Measurements from ENCODE around the gene CACNA1C.
A peak's percentile ranks its signal among the peaks of the same experiment; 100 is the strongest.

Gene CACNA1C

DNA sequence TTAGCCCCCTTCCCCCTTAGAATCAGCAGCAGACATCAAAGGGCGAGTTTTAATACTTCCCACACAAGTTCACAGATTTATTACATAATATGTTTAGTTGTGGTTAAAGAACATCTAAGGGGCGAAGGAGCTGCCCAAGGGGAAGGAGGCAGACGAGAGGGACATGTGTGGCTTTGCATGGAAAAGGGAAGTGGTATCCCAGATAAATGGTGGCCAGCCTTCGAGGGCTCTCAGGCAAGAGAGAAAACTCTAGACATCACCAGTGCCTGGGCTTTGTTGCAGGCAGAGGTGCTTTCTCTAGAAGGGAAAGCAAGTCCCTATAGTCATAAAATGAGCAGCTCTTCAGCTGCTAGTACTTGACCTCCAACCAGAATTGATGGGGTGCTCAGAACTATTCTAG is 121.2 kb downstream of the CACNA1C start:
- no peak for DNase-seq

DNA sequence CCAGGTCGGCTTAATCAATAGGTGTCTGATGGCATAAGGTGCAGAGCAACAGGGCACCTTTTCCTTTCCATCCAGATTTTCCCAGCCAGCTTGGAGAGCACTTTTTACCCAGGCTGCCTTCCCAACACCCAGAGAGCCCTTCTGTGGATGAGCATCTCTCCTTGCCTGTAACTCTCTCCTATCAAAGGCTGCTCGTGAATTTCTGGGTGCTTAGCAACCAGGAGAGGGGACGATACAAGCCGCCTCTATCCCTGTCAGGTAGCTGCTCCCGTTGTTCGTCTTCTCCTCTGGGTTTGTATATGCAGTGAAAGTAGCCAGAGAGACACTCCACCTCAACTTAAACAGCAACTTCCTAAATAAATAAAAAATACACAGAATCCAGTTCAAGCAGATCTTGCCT is 124.2 kb downstream of the CACNA1C start:
- DNase-seq = no peak

DNA sequence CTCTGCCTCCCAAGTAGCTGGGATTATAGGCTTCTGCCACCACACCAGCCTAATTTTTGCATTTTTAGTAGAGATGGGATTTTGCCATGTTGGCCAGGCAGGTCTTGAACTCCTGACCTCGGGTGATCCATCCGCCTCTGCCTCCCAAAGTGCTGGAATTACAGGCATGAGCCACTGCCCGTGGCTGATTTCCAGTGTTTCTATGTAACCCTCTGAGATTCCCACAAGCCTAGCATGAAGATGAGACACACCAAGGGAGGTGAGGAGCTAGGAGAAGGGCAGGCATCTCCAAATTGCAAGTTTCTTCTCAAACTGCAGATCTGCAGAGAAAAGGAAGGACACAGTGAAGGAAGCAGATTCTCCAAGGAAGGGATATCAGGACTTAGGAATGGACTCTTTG is 125.0 kb downstream of the CACNA1C start:
- no peak for DNase-seq

DNA sequence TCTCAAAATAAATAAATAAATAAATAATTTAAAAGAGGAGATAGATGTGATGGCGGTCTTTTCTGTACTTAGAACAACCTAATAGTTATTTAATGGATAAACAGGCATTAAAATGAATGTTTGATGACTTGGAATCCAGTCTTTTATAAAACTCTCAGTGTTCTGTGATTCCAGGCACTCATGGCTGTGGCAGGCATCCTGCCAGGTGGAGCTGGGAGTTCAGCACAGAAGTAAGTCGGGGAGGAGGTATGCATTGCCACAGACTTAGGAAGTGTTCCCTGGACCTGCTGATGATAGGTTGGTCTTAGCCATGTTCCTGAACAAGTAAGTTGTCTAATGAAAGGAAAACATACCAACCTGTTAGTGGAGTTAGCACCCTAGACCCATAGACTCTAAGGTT is 126.3 kb downstream of the CACNA1C start:
- no peak for DNase-seq

DNA sequence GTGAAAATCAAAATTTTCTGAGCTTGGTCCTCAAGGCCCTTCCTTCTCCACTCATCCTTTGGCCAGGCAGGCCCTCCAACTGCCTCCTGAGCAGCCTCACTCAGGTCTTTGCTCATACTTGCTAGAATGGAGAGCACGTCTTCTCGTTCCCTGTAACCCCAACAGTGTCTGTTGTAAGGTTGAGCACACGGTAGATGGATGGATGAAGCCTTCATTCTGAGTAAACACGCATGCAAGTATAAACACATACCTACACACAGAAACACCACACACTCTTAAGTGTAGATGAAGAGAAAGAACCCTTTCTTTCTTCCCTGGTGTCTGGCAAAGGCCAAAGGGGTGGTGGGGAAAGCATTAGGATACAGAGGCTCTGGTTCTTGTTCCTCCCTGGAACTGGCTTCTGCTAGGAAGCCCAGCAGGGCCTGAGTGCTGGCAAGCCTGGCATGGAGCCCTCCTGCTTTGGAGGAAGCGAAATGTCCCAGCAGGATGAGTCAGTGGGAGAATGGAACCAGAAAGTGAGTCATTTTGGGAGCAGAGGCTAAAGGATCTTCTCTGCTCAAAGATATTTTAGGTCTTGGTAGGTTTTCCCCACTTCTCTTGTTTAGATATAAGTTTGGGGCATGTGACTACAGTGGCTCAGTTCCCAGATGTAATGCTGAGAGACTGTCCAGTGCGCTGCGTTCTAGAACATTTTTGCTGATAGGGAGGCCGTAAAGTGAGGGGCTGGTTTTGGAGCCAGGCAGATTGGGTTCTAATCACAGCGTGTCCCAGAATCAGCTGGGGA is 127.4 kb downstream of the CACNA1C start:
- peak; percentile 94 for DNase-seq

DNA sequence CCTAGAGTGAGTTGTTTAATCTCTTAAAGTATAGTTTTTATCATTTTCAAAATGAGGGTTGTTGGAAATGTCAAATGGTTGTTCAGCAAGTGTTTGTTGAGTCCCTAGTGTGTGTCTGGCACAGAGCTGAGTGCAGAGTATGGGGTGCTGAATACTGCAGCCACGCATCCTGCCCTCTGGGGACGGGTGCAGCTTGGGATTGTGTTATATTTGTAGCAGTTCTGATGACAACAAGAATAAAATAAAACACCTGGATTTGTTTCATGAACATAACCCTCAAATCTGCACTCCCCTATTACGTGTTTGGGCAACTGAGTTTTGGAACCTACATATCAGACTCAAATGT is 127.9 kb downstream of the CACNA1C start:
- DNase-seq = no peak

DNA sequence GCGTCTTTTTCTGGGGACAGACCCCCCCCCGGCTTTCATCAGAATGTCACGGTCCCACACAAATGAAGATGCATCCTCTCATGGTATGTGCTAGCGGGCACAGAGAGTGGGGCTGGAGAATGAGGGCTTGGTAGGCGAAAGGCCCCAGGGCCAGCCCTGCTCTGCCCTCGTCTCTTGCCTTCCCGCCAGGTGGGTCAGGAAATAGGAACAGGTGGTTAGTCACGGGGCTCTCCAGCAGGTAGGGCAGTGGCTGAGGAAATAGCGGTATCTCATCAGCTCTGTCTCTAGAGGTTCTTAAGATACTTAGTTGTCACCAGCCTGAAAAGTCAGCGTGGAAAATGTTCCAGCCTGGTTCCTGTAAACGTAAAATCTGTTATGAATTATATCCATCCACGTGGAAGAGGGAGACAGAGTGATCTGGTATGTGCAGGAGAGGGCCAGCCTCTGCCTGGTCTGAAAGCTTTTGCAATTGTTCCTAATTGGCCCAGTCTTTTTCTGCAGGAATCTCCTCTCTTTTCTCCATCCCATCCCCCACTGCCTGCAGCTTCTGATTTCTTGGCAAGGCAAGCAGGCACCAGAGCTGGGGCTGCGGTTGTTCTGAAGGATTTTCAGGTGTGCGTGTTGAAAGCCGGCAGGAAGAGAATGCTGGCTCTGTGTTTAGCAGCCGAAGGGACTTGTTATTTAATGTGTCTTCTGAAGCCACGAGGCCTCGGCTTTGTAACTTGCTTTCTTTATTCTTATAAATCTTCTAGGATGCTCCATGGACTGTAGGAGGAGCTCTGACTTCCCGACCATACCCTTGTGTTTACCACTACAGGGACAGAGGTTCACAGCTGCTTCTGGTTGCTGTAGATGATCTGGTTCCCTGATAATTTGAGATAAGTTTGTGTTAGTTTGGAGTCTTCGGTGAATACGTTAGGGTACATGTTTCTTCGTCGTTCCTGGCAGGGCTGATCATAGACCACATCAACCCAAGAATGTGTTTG is 131.1 kb downstream of the CACNA1C start:
- peak; percentile 91 for DNase-seq

DNA sequence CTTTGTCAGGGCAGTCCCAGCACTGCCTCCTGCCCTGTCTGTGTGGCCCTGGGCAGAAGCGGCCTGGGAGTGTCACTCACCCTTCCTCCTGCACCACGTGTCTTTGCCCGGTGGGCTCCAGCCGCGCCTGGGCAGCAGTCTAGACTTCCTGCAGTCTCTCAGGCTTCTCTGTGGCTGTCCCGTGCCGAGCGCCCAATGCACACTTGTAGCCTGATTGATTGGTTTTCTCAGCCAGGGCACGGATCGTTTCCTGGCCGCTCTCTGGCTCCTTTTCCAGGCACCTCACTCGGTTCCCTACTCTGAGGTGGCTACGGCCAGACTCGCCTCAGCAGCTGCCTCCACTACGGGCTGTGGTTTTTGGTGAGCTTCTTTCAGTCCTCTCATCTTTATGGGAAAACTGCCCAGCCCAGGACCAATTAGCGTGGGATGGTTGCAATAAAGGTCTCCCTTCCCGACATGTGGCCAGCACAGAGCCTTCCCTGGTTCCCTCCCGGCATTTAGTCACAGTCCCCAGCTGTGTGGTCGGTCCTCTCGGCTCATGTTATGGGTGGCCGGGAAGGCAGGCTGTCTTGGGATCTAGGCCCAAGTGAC is 133.1 kb downstream of the CACNA1C start:
- no peak for DNase-seq

DNA sequence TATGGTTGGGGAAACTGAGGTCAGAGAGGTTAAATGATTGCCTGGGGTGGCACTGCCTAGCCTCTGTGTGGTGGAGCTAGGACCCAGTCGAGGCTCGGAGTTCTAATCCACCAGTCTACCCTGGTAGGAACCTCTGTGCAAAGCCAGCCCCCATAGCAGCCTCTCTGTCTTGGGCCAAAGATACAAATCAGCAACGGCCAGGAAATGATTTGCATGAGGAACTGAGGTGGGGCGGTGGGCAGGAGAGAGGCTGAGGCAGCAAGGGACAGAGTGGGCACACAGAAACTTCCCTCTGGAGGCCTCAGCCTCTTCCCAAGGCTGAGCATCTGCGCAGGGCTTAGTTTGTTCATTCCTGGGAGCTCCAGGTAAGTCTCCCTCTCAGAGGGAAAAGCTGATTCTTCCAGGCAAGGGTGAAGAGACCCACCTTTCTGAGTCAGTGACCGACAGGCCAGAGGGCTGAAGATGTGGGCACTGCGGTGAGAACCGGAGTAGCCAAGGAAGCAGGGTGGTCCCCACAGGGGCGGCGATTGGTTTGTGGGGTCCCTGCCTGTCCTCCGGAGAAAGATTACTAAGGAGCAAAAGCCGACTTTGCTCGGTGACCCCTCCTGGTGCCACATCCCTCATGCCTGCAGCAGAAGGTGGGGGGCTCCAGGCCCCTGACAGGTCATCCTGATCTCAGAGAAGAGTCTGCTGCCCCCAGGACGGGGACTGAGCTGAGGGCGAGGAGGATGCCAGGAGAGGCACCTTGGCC is 134.6 kb downstream of the CACNA1C start:
- no peak for DNase-seq

DNA sequence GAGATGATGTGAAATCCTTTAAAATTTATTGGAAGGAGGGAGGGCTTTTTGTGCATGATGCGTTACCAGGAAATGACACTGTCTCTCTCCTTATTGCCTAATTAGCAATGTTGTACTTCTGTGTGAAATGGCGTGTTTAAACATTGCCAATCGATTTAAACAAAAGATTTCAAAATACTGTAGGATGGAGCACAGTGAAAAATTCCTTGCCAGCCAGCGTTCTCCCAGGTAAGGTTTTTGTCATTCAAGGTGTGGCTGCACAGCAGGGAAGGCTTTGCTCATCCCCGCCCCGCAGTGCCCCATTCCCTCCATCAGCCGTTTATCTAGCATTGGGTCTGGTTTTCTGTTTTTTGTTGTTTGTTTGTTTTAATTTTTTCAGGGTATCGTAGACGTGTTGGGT is 137.3 kb downstream of the CACNA1C start:
- DNase-seq = no peak

DNA sequence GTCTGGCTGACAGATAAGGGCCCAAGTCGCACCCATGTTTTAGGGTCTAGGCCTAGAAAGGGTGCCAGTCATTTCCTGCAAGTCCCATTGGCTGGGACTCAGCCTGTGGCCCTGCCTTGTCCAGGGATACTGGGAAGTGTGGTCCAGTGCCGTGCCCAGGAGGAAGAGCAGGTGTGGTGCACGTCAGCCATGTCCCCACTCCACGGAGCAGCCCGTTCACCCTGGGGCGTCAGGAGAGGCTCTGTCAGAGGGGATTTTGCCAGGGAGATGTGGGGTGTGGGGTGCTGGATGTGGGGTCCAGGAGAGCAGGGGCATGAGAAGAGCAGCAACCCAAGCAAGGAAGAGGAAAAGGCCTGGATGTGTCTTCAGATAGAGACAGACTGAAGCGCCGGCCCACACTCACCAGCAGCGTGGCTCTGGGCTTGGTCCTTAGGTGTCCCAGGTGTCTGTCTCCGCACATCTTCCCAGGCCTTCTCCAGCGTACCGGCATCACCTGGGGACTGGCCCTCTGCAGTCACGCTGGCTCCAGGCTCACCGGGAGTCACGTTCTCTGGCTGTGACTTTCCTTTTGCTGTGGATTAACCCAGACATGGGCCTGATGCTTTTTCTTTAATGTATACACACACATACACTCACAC is 138.2 kb downstream of the CACNA1C start:
- no peak for DNase-seq

DNA sequence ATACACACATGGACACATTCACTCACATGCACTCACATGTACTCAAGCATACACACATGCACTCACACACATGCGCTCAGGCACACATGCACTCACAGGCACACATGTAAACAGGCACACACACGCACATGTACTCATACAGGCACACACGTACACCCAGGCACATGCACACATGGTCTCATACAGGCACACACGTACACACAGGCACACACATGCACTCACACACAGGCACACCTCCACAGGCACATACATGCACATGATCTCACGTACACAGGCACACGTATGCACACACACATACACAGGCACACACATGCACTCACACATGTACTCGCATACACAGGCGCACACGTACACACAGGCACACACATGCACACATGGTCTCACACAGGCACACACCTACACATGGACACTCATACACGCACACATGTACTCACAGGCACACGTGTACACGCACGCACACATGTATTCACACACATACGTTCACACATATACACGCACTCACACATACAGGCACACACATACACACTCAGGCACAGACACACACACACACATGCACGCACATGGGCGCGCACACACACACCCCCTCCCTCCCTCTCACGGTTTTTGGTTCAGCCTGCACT is 138.9 kb downstream of the CACNA1C start:
- no peak for DNase-seq

DNA sequence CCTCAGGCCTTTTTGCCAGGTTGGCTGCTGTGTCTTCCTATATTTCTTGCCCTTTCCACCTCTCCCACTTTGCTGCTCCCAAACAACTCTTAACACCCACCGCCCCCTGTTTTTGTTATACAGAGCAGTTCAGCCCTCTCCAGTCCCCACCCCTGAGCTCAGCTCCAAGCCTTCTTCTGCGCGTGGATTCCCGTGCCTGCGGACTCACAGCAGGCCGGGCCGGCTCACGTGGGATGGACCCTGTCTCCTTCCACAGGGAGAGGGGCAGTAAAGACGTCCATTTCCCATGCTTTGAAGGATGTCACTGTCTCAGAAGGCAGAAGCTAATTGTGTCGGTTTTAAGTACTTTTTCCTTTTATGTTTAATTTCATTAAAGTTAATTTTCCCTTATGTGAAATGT is 139.4 kb downstream of the CACNA1C start:
- no peak for DNase-seq

DNA sequence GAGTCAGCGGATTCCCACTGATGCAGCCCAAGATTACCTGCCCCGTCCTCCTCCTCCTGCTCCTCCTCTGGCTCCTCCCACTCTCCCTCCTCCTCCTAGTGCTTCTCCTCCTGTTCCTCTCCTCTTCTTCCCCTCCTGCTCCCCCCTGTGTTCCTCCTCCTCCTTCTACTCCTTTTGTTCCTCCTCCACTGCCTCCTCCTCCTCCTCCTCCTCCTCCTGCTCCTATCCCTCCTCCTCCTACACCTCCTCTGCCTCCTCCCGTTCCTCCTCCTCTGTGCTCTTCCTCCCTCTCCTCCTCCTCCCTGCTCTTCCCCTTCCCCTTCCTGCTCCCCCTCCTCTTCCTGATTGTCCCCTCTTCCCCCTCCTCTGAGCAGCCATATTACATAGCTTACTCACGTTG is 141.3 kb downstream of the CACNA1C start:
- DNase-seq = peak; percentile 21

DNA sequence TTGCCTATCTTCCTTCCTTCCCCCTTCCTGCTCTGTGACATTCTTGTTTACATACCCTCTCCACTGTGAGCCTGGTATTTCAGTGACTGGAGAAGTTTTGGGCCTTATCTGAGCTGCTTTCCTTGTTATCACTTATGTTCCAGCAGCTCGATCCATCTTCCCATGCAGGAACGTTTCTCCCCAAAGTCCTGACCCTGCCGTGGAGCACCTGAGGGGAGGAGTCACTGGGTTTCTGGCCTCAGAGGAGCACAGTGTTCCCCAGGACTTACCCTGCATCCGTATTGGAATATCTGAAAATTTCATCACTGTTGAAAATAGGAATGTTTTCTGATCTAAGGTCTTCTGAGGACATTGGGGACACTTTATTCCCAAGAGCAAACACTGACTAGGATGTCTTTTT is 141.8 kb downstream of the CACNA1C start:
- no peak for DNase-seq

DNA sequence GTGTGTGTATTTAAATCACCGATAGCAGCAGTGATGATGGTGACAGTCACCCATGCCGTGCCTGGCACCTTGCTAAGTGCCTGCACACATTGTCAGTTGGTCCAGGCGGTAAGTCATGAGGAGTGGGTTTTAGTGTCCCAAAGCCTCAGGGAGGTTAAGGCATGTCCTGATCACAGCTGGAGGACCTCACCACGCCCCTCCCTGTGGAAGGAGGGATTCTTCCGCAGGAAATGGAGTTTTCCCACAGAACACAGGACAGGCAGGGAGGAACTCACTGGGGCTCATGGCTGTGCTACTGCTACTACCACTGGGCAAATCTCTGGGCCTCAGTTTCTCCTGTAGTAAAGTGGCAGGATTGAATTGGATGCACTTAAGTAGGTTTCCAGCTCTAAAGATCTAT is 142.3 kb downstream of the CACNA1C start:
- no peak for DNase-seq

DNA sequence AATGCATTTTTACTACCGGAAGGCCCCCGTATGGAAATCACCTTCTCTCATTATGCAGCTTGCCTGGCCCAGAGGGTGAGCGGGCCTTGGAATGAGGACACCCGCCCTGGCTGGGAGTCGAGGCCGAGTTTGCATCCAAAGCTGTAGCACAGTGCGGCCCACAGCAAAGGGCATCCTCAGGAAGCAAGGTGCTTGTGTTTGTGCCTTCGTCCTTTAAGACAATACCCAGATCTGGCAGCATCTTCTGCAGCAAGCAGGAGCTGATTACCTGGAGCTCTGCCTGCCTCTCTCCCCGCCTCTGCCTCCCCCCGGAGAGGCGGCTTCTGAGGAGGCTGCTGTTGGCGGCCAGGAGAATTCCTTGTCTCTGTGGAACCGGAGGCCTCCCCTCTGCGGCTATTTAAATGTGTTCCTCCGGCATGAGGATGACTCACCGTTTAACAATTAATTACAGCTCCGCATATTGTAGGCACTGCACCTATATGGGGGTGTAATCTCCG is 145.3 kb downstream of the CACNA1C start:
- DNase-seq = peak; percentile 89

DNA sequence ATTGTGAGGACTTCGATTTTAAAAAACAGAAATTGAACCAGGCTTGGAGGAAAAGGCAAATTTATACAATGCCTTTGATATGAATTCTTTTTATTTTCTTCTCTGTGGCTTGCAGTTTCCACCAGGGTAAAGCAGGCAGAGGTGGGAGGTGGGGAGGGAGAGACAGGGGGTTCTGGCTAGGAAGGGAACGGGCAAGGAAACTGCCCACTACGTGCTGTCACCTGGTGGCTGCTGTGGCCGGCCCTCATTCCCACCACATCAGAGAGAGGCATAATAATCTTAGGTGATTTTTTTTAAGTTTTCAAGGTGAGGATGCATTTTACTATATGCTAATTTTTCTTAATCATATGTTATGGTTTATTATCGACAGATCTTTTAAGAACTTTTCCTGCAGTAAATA is 145.8 kb downstream of the CACNA1C start:
- DNase-seq = no peak

DNA sequence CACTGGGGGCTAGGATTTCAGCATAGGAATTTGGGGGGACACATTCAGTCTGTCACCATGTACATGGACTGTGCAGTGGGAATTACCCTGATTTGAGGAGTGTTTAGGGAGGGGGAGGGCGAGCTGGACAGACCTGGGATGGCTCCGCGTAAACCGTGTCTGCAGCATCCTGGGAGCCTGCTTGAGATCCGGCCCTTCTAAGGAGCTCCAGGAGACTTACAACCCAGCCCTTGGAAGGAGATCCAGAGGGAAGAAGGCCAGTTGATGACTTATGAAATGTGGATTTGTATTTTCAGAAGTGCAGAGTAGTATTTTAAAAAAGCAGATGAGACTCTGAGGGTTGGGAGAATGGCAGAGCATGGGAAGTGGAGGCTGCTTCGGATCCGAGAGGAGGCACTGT is 153.2 kb downstream of the CACNA1C start:
- DNase-seq = no peak

DNA sequence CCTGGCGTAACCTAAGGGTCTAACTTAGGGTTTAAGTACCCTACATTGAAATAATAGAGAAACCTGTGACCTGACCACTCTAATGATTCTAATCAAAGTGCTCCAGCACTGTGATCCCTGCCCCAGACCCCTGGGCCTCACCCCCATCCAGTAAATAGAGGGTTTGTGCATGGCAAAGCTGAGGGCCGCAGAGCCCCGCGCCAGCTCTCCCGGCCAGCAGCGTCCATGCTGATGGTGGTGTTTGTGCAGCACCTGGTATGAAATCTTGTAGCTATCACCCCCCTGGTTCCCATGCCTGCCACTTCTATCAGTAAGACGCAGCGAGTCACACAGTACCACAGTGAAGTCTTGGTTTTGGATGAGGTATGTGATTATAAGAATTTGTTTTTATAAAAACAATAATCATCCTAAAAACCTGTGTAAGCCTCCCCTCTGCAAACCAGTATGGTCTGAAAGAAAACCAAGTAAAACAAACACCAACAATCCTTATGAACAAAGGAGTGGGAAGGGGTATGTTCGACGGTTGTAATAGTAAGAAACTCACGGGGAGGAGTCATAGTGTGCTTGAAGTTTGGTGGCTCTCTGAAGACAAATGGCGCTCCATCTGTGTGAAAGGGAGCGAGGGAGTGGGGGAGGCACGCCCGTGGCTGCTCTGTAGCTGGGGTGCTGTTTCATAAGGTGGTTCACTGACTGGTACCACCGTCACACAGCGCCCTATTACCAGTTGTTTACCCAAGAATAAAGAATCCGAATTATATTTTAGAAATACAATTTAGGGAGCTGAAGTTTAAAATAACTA is 156.2 kb downstream of the CACNA1C start:
- no peak for DNase-seq

DNA sequence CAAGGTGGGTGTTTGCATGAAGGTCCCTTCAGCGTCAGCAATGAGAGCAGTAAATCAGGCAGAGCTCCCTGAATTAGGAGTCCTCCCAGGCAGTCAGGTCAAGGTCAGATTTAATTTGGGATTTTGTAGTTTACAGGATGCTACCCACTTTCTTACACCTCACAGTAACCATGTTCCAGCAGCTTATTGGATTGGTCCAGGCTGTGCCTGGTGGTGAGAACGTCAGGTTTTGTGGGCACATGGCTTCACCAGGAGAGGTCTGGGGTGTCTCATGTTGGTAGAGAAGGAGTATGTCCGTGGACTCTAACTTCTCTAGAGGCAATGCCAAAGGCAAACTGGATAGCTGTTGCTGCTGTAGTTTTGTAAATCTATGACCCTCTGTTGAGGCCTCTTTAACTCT is 158.3 kb downstream of the CACNA1C start:
- DNase-seq = no peak
